DOHH2 (cell line): ENCODE measurements around the gene EPAS1.

Experiments
- H3F3A ChIP-seq: fragments of 200-600 bp; sonication (generic), shearing (Covaris generic); 2 replicates; pipeline ENCODE4 v1.6.0; 2016; ENCODE audit warnings: antibody characterized with exemption, mild to moderate bottlenecking; ENCODE audit not compliant: control insufficient read depth, insufficient read depth
- H3K27ac ChIP-seq: fragments of 200-600 bp; sonication (generic); 2 replicates; pipeline ENCODE4 v1.5.1; 2014; ENCODE audit warnings: low read depth, mild to moderate bottlenecking, low read length, moderate library complexity
- H3K27me3 ChIP-seq: fragments of 200-600 bp; sonication (generic); 2 replicates; pipeline ENCODE4 v1.6.1; 2014; ENCODE audit warnings: mild to moderate bottlenecking, low read length, mixed read lengths; ENCODE audit not compliant: control insufficient read depth
- H3K36me3 ChIP-seq: fragments of 200-600 bp; sonication (generic); 2 replicates; pipeline ENCODE4 v1.6.1; 2014; ENCODE audit warnings: mild to moderate bottlenecking, low read length, moderate library complexity, mixed read lengths; ENCODE audit not compliant: control insufficient read depth
- H3K4me1 ChIP-seq: fragments of 200-600 bp; sonication (generic); 2 replicates; pipeline ENCODE4 v1.6.1; 2014; ENCODE audit warnings: mild to moderate bottlenecking, low read length, mixed read lengths; ENCODE audit not compliant: control insufficient read depth
- H3K4me2 ChIP-seq: fragments of 200-600 bp; sonication (generic); 2 replicates; pipeline ENCODE4 v1.6.0; 2014; ENCODE audit warnings: mild to moderate bottlenecking, low read length, moderate library complexity
- H3K4me3 ChIP-seq: fragments of 200-600 bp; sonication (generic); 2 replicates; pipeline ENCODE4 v1.5.1; 2014; ENCODE audit warnings: mild to moderate bottlenecking, low read length, mixed read lengths
- H3K79me2 ChIP-seq: fragments of 200-600 bp; sonication (generic); 2 replicates; pipeline ENCODE4 v1.6.1; 2014; ENCODE audit warnings: mild to moderate bottlenecking, low read length, mixed read lengths; ENCODE audit not compliant: control insufficient read depth
- H3K9me2 ChIP-seq: fragments of 200-600 bp; sonication (generic); replicated peaks from 2 replicates; pipeline ENCODE4 v1.6.1; 2014; ENCODE audit warnings: mild to moderate bottlenecking, low read length, mixed read lengths; ENCODE audit not compliant: control insufficient read depth
- H3K9me3 ChIP-seq: fragments of 200-600 bp; sonication (generic); 2 replicates; pipeline ENCODE4 v1.6.1; 2014; ENCODE audit warnings: antibody characterized with exemption, low read length, mixed read lengths; ENCODE audit not compliant: control insufficient read depth, insufficient read depth
- H4K20me1 ChIP-seq: fragments of 200-600 bp; sonication (generic); 2 replicates; pipeline ENCODE4 v1.6.0; 2014; ENCODE audit warnings: low read depth, mild to moderate bottlenecking, antibody characterized with exemption, low read length, moderate library complexity; ENCODE audit not compliant: control insufficient read depth, insufficient read depth
- EZH2phosphoT487 ChIP-seq: fragments of 200-600 bp; sonication (generic); IDR thresholded peaks from 2 replicates; pipeline ENCODE4 v1.6.1; 2017; ENCODE audit warnings: borderline replicate concordance, mild to moderate bottlenecking, antibody characterized with exemption, low read length, moderate library complexity, mixed read lengths
- TF ChIP-seq, protein P1 (sequence below): fragments of 200-600 bp; sonication (generic); IDR thresholded peaks from one replicate; pipeline ENCODE4 v1.5.1; 2014; ENCODE audit warnings: antibody characterized with exemption, mild to moderate bottlenecking, low read depth, low read length; ENCODE audit not compliant: poor library complexity, severe bottlenecking

EPAS1 gene

DNA sequence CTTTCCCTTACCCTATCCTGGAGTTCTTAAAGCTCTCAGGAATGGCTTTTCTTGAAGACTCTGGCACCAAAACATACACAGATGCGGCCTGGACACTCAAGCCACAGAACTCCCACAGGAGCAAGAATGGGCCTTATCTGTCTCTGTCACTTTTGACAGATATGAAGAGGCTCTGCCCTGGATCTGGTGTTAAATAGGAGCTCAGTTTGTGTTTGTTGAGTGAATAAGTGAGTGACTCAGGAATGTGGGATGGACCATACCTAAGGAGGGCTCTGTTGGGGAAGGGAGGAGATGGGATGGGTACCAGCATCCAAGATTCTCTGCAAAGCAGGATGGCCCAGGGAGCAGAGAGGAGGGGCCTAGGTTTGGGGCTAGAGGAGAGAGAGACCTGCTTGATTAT lies 33.9 kb upstream of the EPAS1 start:
- Histone ChIP-seq H3F3A (no peaks in the 10 kb centered on the region), H3K36me3 (no peaks in the 10 kb centered on the region), H3K4me1 (no peaks in the 10 kb centered on the region), H3K27ac (no peak overlapping the region), H4K20me1 (no peaks in the 10 kb centered on the region), H3K4me3 (no peak overlapping the region), H3K27me3 (peaks cover 7% of the 10 kb centered on the region; the same call in 1 of the 2 replicates), H3K9me3 (no peaks in the 10 kb centered on the region), H3K4me2 (no peak overlapping the region), H3K79me2 (no peaks in the 10 kb centered on the region), H3K9me2 (no peaks in the 10 kb centered on the region)
- no peak for TF ChIP-seq EZH2phosphoT487
- TF ChIP-seq, protein P1, sequence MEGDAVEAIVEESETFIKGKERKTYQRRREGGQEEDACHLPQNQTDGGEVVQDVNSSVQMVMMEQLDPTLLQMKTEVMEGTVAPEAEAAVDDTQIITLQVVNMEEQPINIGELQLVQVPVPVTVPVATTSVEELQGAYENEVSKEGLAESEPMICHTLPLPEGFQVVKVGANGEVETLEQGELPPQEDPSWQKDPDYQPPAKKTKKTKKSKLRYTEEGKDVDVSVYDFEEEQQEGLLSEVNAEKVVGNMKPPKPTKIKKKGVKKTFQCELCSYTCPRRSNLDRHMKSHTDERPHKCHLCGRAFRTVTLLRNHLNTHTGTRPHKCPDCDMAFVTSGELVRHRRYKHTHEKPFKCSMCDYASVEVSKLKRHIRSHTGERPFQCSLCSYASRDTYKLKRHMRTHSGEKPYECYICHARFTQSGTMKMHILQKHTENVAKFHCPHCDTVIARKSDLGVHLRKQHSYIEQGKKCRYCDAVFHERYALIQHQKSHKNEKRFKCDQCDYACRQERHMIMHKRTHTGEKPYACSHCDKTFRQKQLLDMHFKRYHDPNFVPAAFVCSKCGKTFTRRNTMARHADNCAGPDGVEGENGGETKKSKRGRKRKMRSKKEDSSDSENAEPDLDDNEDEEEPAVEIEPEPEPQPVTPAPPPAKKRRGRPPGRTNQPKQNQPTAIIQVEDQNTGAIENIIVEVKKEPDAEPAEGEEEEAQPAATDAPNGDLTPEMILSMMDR = no peak

DNA sequence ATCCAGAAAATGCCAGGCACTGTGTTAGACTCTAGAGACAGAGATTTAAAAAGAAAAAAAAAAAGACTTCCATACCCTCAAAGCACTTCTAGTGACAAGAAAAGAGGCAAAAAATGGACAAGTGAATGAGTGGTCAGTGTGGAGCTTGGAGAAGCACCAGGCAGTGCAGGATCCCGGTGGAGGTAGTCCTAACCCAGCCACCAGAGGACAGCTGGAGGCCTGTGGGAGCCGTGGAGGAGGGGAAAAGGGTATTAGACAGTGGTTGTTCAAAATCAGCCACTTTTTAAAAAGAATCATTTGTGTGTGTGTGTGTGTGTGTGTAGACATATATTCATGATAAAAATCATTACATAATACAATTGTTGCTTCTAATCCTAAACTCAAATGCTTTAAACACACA lies 32.8 kb upstream of the EPAS1 start:
- no peak for TF ChIP-seq EZH2phosphoT487
- TF ChIP-seq, protein P1 = no peak
- no peaks in the 10 kb centered on the region for H4K20me1 ChIP-seq
- peaks cover 9% of the 10 kb centered on the region; the same call in 1 of the 2 replicates for H3K27me3 ChIP-seq
- no peak overlapping the region for H3K27ac ChIP-seq
- H3K9me2 ChIP-seq = no peaks in the 10 kb centered on the region
- H3K4me1 ChIP-seq = no peaks in the 10 kb centered on the region
- no peaks in the 10 kb centered on the region for H3F3A ChIP-seq
- H3K79me2 ChIP-seq = no peaks in the 10 kb centered on the region
- H3K36me3 ChIP-seq = no peaks in the 10 kb centered on the region
- H3K4me3 ChIP-seq = no peak overlapping the region
- H3K4me2 ChIP-seq = no peak overlapping the region
- H3K9me3 ChIP-seq = no peaks in the 10 kb centered on the region

DNA sequence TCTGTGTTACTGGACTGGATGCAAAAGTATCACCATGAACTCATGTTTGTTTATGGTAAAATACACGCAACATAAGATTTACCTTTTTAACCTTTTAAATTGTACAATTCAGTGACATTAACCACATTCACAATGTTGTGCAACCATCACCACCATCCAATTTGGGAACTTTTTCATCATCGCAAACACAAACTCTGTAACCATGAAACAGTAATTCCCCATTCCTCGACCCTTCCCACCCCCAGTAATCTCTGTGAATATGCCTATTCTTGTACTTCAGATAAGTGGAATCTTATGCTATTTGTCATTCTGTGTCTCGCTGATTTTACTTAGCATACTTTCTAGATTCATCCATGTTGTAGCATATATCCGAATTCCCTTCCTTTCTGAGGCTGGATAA lies 31.1 kb upstream of the EPAS1 start:
- Histone ChIP-seq H3K4me1 (no peaks in the 10 kb centered on the region), H3K9me2 (no peaks in the 10 kb centered on the region), H3K79me2 (no peaks in the 10 kb centered on the region), H3K4me2 (no peak overlapping the region), H3K27me3 (peaks cover 12% of the 10 kb centered on the region; the same call in 1 of the 2 replicates), H3F3A (no peaks in the 10 kb centered on the region), H3K4me3 (no peak overlapping the region), H3K9me3 (no peaks in the 10 kb centered on the region), H4K20me1 (no peaks in the 10 kb centered on the region), H3K36me3 (no peaks in the 10 kb centered on the region), H3K27ac (no peak overlapping the region)
- TF ChIP-seq, protein P1 = no peak
- TF ChIP-seq EZH2phosphoT487 = no peak
